Mesenchymal stem cell (in vitro differentiated cells and primary cell): ENCODE results near the gene RASSF5.
A peak's percentile ranks its signal among the peaks of the same experiment; 100 is the strongest.
"Not testable (repeated sequence)": the region's sequence is repeated elsewhere in the genome, so short reads cannot be mapped to it uniquely, and the experiment has no call there.

Experiments
- DNase-seq: peaks from one replicate; pipeline ENCODE4 v3.0.0-alpha.2; 2013
- H2AFZ ChIP-seq: one replicate; pipeline ENCODE4 v1.6.1; 2013; ENCODE audit warnings: low read depth, mild to moderate bottlenecking, control low read depth, inconsistent platforms, low read length, moderate library complexity
- H2AK5ac ChIP-seq: 2 replicates; pipeline ENCODE4 v1.6.1; 2013; ENCODE audit warnings: low read length, moderate library complexity, mild to moderate bottlenecking, inconsistent platforms; ENCODE audit not compliant: severe bottlenecking
- H2BK120ac ChIP-seq: one replicate; pipeline ENCODE4 v1.6.1; 2013; ENCODE audit warnings: low read depth, mild to moderate bottlenecking, inconsistent platforms, low read length, moderate library complexity
- H2BK12ac ChIP-seq, 2 experiments: one replicate each; pipeline ENCODE4 v1.6.1; 2013; ENCODE audit warnings: inconsistent platforms in 2 of 2, low read length in 2 of 2, mild to moderate bottlenecking in 2 of 2, moderate library complexity in 2 of 2, control low read depth in 1 of 2
- H2BK15ac ChIP-seq: one replicate; pipeline ENCODE4 v1.6.1; 2013; ENCODE audit warnings: mild to moderate bottlenecking, low read depth, inconsistent platforms; ENCODE audit not compliant: poor library complexity, severe bottlenecking
- H2BK5ac ChIP-seq: 2 replicates; pipeline ENCODE4 v1.6.1; 2013; ENCODE audit warnings: low read depth, mild to moderate bottlenecking, low read length, control low read depth, inconsistent platforms; ENCODE audit not compliant: poor library complexity, severe bottlenecking
- H3K14ac ChIP-seq, 2 experiments: one replicate each; pipeline ENCODE4 v1.6.1; 2013; ENCODE audit warnings: inconsistent platforms in 2 of 2, low read length in 2 of 2, control low read depth in 1 of 2, mild to moderate bottlenecking in 1 of 2, moderate library complexity in 1 of 2
- H3K18ac ChIP-seq, 2 experiments: one replicate each; pipeline ENCODE4 v1.6.1; 2013; ENCODE audit warnings: inconsistent platforms in 2 of 2, low read length in 2 of 2, control low read depth in 1 of 2, low read depth in 1 of 2, mild to moderate bottlenecking in 1 of 2
- H3K23ac ChIP-seq, 2 experiments: one replicate each; pipeline ENCODE4 v1.6.1; 2013; ENCODE audit warnings: inconsistent platforms in 2 of 2, low read length in 2 of 2, mild to moderate bottlenecking in 2 of 2, moderate library complexity in 2 of 2, control low read depth in 1 of 2
- H3K27ac ChIP-seq: 2 replicates; pipeline ENCODE4 v1.5.1; 2013; ENCODE audit warnings: mild to moderate bottlenecking, moderate library complexity, low read length, control low read depth, inconsistent platforms; ENCODE audit not compliant: poor library complexity, severe bottlenecking
- H3K27me3 ChIP-seq, 2 experiments: 2 replicates each; pipeline versions ENCODE4 v1.6.1 to v1.7.0; 2013; ENCODE audit warnings: low read length in 2 of 2, mild to moderate bottlenecking in 2 of 2, moderate library complexity in 2 of 2, control low read depth in 1 of 2, inconsistent platforms in 1 of 2; ENCODE audit not compliant: control insufficient read depth in 1 of 2, insufficient read depth in 1 of 2
- H3K36me3 ChIP-seq, 2 experiments: 2 replicates each; pipeline versions ENCODE4 v1.6.1 to v1.7.0; 2013; ENCODE audit warnings: low read length in 2 of 2, control low read depth in 1 of 2, inconsistent platforms in 1 of 2, low read depth in 1 of 2, mild to moderate bottlenecking in 1 of 2; ENCODE audit not compliant: insufficient read depth in 2 of 2, control insufficient read depth in 1 of 2
- H3K4ac ChIP-seq, 2 experiments: one replicate each; pipeline ENCODE4 v1.6.1; 2013; ENCODE audit warnings: inconsistent platforms in 2 of 2, low read length in 2 of 2, mild to moderate bottlenecking in 2 of 2, moderate library complexity in 2 of 2, control low read depth in 1 of 2, low read depth in 1 of 2
- H3K4me1 ChIP-seq: 2 replicates; pipeline ENCODE4 v1.6.1; 2013; ENCODE audit warnings: low read depth, low read length, control low read depth; ENCODE audit not compliant: control insufficient read depth, insufficient read depth
- H3K4me2 ChIP-seq: 2 replicates; pipeline ENCODE4 v1.6.1; 2013; ENCODE audit warnings: low read length, mild to moderate bottlenecking, inconsistent platforms; ENCODE audit not compliant: poor library complexity, severe bottlenecking
- H3K4me3 ChIP-seq, 2 experiments: 2 replicates each; pipeline versions ENCODE4 v1.5.1 to v1.7.0; 2013; ENCODE audit warnings: low read length in 2 of 2, mild to moderate bottlenecking in 2 of 2, control low read depth in 1 of 2, low read depth in 1 of 2; ENCODE audit not compliant: insufficient read depth in 1 of 2
- H3K79me1 ChIP-seq: replicated peaks from 2 replicates; pipeline ENCODE4 v1.6.1; 2013; ENCODE audit warnings: mild to moderate bottlenecking, control low read depth, low read length, inconsistent platforms; ENCODE audit not compliant: poor library complexity, severe bottlenecking
- H3K9ac ChIP-seq: 2 replicates; pipeline ENCODE4 v1.7.0; 2013; ENCODE audit warnings: mild to moderate bottlenecking, low read length, moderate library complexity
- H3K9me3 ChIP-seq: 2 replicates; pipeline ENCODE4 v1.7.0; 2013; ENCODE audit warnings: mild to moderate bottlenecking, low read length; ENCODE audit not compliant: control insufficient read depth
- H4K8ac ChIP-seq: one replicate; pipeline ENCODE4 v1.6.1; 2013; ENCODE audit warnings: inconsistent platforms, mild to moderate bottlenecking, low read length, moderate library complexity
- H4K91ac ChIP-seq: one replicate; pipeline ENCODE4 v1.6.1; 2013; ENCODE audit warnings: mild to moderate bottlenecking, low read length, inconsistent platforms
- WGBS: methylation state at CpG from one replicate; pipeline ENCODE4 v1.1.7; 2013; ENCODE audit warnings: mixed read lengths; 5-methylcytosine and 5-hydroxymethylcytosine counted together

RASSF5 gene

GRCh38 chr1:206581114-206581497 is 73.8 kb downstream of the RASSF5 start:
- not testable (repeated sequence) for H3K9me3 ChIP-seq, H3K4me2 ChIP-seq, H2BK15ac ChIP-seq, H2AFZ ChIP-seq, DNase-seq, H2BK12ac ChIP-seq, H3K79me1 ChIP-seq, H2BK120ac ChIP-seq, H3K14ac ChIP-seq, H3K9ac ChIP-seq, H3K4me1 ChIP-seq, H4K8ac ChIP-seq, H3K23ac ChIP-seq, H3K4ac ChIP-seq, H4K91ac ChIP-seq, H3K18ac ChIP-seq, H3K4me3 ChIP-seq, H2BK5ac ChIP-seq, H2AK5ac ChIP-seq, H3K27ac ChIP-seq
- Histone ChIP-seq H3K27me3 (peaks cover 0 to 29% of the 10 kb centered on the region in 2 experiments), H3K36me3 (peaks cover 4 to 21% of the 10 kb centered on the region in 2 experiments)
- WGBS, result 94% methylated on average over 7 of the region's 7 CpGs

DNA sequence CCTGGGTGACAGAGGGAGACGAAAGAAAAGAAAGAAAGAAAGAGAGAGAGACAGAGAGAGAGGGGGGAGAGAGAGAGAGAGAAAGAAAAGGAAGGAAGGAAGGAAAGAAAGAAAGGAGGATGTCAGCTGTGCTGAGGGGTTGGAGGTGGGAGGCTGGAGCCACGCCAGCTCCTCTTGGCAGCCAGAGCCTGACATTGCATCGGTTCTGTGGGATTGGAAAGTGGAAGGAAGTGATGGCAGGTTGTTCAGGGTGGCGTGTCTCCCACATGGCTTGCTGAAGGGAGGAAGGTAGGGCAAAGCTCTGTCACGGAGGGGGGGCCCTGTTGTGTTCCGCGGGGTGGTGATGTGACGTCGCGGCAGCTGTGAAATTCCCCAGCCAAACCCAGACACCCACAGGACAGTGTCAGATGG is 74.2 kb downstream of the RASSF5 start:
- H3K27me3 ChIP-seq, result peaks cover 0 to 29% of the 10 kb centered on the region in 2 experiments
- no peak overlapping the region for H3K4me3 ChIP-seq
- H2BK12ac ChIP-seq, result no peak overlapping the region
- H3K9me3 ChIP-seq, result no peaks in the 10 kb centered on the region
- H2BK15ac ChIP-seq, result no peak overlapping the region
- no peak overlapping the region for H3K23ac ChIP-seq
- no peak overlapping the region for H2AFZ ChIP-seq
- H4K91ac ChIP-seq, result no peak overlapping the region
- H3K14ac ChIP-seq, result peak overlapping the region in 1 of 2 experiments; percentile 55
- no peak overlapping the region for H3K27ac ChIP-seq
- H3K18ac ChIP-seq, result no peak overlapping the region
- WGBS, result 88% methylated on average over 8 of the region's 10 CpGs
- H3K36me3 ChIP-seq, result peaks cover 6 to 25% of the 10 kb centered on the region in 2 experiments
- no peak overlapping the region for H3K4me2 ChIP-seq
- no peak overlapping the region for H3K4ac ChIP-seq
- H3K9ac ChIP-seq, result no peak overlapping the region
- peaks cover 1% of the 10 kb centered on the region for H3K4me1 ChIP-seq
- H4K8ac ChIP-seq, result no peak overlapping the region
- H2BK5ac ChIP-seq, result no peak overlapping the region
- H3K79me1 ChIP-seq, result no peaks in the 10 kb centered on the region
- no peak overlapping the region for H2BK120ac ChIP-seq
- H2AK5ac ChIP-seq, result no peak overlapping the region
- DNase-seq, result no peak

DNA sequence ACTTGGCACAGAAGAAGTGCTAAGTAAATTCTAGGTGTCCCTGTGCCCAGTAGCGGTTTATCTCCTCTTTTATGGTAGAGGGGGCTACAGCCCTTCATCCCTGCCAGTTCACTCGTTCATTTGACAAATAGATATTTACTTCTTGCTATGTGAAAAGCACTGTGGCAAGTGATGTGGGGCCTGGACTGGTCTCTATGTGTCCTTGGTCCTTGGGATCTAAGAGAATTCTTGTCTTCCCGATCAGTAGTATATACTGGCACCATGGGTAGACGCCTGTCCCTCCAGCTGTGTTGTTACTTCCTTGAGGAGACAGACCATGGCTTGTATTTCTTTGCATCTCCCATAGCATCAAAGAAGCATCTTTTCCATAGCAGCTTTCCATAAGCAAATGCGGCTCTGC is 75.2 kb downstream of the RASSF5 start:
- Histone ChIP-seq H3K18ac (no peak overlapping the region), H3K4ac (no peak overlapping the region), H3K9ac (no peak overlapping the region), H2AFZ (no peak overlapping the region), H2BK120ac (no peak overlapping the region), H3K36me3 (peaks cover 8 to 35% of the 10 kb centered on the region in 2 experiments), H4K91ac (no peak overlapping the region), H3K23ac (no peak overlapping the region), H3K9me3 (no peaks in the 10 kb centered on the region), H3K4me1 (peaks cover 1% of the 10 kb centered on the region), H2BK12ac (no peak overlapping the region), H2BK5ac (no peak overlapping the region), H3K4me2 (no peak overlapping the region), H2BK15ac (no peak overlapping the region), H3K14ac (no peak overlapping the region), H3K27ac (no peak overlapping the region), H3K79me1 (no peaks in the 10 kb centered on the region), H3K27me3 (peaks cover 0 to 26% of the 10 kb centered on the region in 2 experiments), H2AK5ac (no peak overlapping the region), H4K8ac (no peak overlapping the region), H3K4me3 (no peak overlapping the region)
- no peak for DNase-seq
- 92% methylated on average over 4 of the region's 5 CpGs for WGBS

DNA sequence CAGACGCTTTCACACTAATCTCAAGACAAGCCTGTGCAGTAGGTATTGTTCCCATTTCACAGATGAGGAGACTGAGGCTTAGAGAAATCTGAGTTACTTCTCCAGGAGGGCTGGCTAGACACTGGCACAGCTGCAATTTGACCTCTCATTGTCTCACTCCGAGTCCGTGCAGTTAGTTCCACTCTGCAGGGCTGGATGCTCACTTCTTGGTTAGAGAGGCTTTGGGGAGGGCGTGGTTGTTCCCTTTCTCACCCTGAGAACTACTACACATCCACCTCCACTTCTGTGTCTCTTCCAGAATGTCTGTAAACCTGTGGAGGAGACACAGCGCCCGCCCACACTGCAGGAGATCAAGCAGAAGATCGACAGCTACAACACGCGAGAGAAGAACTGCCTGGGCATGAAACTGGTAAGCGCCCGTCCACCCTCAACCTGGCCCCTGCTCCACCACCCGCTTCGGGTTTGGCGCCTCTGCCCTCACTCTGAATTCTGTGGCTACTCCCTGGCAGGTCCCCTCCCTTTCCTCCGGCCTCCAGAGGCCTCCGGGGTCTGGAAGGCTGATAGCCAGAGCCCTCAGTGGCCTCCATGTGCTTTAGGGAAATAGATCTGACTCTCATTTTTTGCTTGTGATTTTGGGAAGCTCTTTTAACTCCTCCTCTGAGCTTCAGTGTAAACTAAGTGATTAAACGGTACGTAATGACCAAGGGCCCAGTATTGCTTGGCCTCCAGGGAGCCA is 75.8 kb downstream of the RASSF5 start:
- no peak overlapping the region for H3K4ac ChIP-seq
- H3K79me1 ChIP-seq, result no peaks in the 10 kb centered on the region
- DNase-seq, result no peak
- H2AFZ ChIP-seq, result no peak overlapping the region
- no peak overlapping the region for H3K27ac ChIP-seq
- H4K8ac ChIP-seq, result no peak overlapping the region
- H3K23ac ChIP-seq, result no peak overlapping the region
- H3K36me3 ChIP-seq, result peaks cover 13 to 41% of the 10 kb centered on the region in 2 experiments
- no peak overlapping the region for H2BK120ac ChIP-seq
- no peak overlapping the region for H2AK5ac ChIP-seq
- peaks cover 0 to 26% of the 10 kb centered on the region in 2 experiments for H3K27me3 ChIP-seq
- H4K91ac ChIP-seq, result no peak overlapping the region
- H3K4me1 ChIP-seq, result peaks cover 4% of the 10 kb centered on the region
- H2BK5ac ChIP-seq, result no peak overlapping the region
- H2BK15ac ChIP-seq, result no peak overlapping the region
- no peaks in the 10 kb centered on the region for H3K9me3 ChIP-seq
- no peak overlapping the region for H3K9ac ChIP-seq
- H3K4me3 ChIP-seq, result no peak overlapping the region
- no peak overlapping the region for H2BK12ac ChIP-seq
- H3K14ac ChIP-seq, result no peak overlapping the region
- no peak overlapping the region for H3K4me2 ChIP-seq
- 80% methylated on average over 18 of the region's 18 CpGs for WGBS
- H3K18ac ChIP-seq, result no peak overlapping the region
